ENCODE measurements around the gene SLC17A5.

- TF ChIP-seq POLR2AphosphoS5 (IDR thresholded peaks at IDR 0.05; ENCODE audit: low read depth, low read length) (no peak), POLR2A (IDR thresholded peaks at IDR 0.05; ENCODE audit: low read depth, low read length) (no peak)
Observed at GRCh38 chr6:73702444-73702843, 48.7 kb upstream of the SLC17A5 start.

All from GM12892 (cell line).